H9 (cell line): ENCODE data around the gene SLC7A6. TPM values are rescaled to one million over a fixed set of nuclear protein-coding genes. Genes with fewer than 3 reads are reported as not detected.

Source experiments
- DNase-seq: peaks from one replicate; pipeline ENCODE4 v3.0.0-alpha.2; 2017
- H2AFZ ChIP-seq: one replicate; pipeline ENCODE4 v1.6.1; 2013; ENCODE audit warnings: mild to moderate bottlenecking, low read length, control low read depth, moderate library complexity
- H2AK5ac ChIP-seq: 2 replicates; pipeline ENCODE4 v1.6.1; 2013; ENCODE audit warnings: low read length, control low read depth, mixed read lengths; ENCODE audit not compliant: insufficient read length
- H2BK120ac ChIP-seq: one replicate; pipeline ENCODE4 v1.6.1; 2013; ENCODE audit warnings: low read depth, mild to moderate bottlenecking, low read length, control low read depth, inconsistent platforms; ENCODE audit not compliant: poor library complexity, severe bottlenecking
- H2BK12ac ChIP-seq: 2 replicates; pipeline ENCODE4 v1.6.1; 2013; ENCODE audit warnings: low read length, control low read depth, mixed read lengths, low read depth; ENCODE audit not compliant: insufficient read length
- H2BK15ac ChIP-seq: 2 replicates; pipeline ENCODE4 v1.6.1; 2013; ENCODE audit warnings: low read depth, low read length, control low read depth
- H2BK20ac ChIP-seq: one replicate; pipeline ENCODE4 v1.6.1; 2013; ENCODE audit warnings: low read depth, mild to moderate bottlenecking, low read length, control low read depth, inconsistent platforms; ENCODE audit not compliant: poor library complexity, severe bottlenecking
- H2BK5ac ChIP-seq: 2 replicates; pipeline ENCODE4 v1.6.1; 2013; ENCODE audit warnings: low read length, control low read depth, mixed read lengths; ENCODE audit not compliant: insufficient read length
- H3K14ac ChIP-seq: 2 replicates; pipeline ENCODE4 v1.6.1; 2013; ENCODE audit warnings: low read length, control low read depth; ENCODE audit not compliant: insufficient read depth
- H3K18ac ChIP-seq: 2 replicates; pipeline ENCODE4 v1.6.1; 2013; ENCODE audit warnings: low read depth, mild to moderate bottlenecking, mixed read lengths, low read length, control low read depth; ENCODE audit not compliant: insufficient read length
- H3K23ac ChIP-seq: 2 replicates; pipeline ENCODE4 v1.6.1; 2013; ENCODE audit warnings: low read length, control low read depth, mixed read lengths, low read depth; ENCODE audit not compliant: insufficient read length
- H3K23me2 ChIP-seq: 2 replicates; pipeline ENCODE4 v1.6.1; 2013; ENCODE audit warnings: low read depth, mild to moderate bottlenecking, mixed read lengths, low read length, control low read depth; ENCODE audit not compliant: insufficient read length, poor library complexity, severe bottlenecking
- H3K27ac ChIP-seq: 2 replicates; pipeline ENCODE4 v1.5.1; 2013; ENCODE audit warnings: low read length, control low read depth, mixed read lengths, low read depth; ENCODE audit not compliant: insufficient read length
- H3K27me3 ChIP-seq: 2 replicates; pipeline ENCODE4 v1.6.1; 2013; ENCODE audit warnings: low read length, control low read depth, inconsistent platforms; ENCODE audit not compliant: insufficient read depth
- H3K4ac ChIP-seq: 2 replicates; pipeline ENCODE4 v1.6.1; 2013; ENCODE audit warnings: low read depth, mild to moderate bottlenecking, control low read depth, inconsistent platforms, low read length, moderate library complexity
- H3K4me1 ChIP-seq: 2 replicates; pipeline ENCODE4 v1.6.1; 2013; ENCODE audit warnings: low read length, control low read depth, inconsistent platforms; ENCODE audit not compliant: insufficient read depth
- H3K4me2 ChIP-seq: 2 replicates; pipeline ENCODE4 v1.6.1; 2013; ENCODE audit warnings: low read length, control low read depth, mixed read lengths; ENCODE audit not compliant: insufficient read length, insufficient read depth
- H3K56ac ChIP-seq: 2 replicates; pipeline ENCODE4 v1.6.1; 2013; ENCODE audit warnings: low read depth, mild to moderate bottlenecking, mixed read lengths, low read length, control low read depth; ENCODE audit not compliant: insufficient read length
- H3K79me1 ChIP-seq: 2 replicates; pipeline ENCODE4 v1.6.1; 2013; ENCODE audit warnings: low read depth, mild to moderate bottlenecking, moderate library complexity, low read length, control low read depth, inconsistent platforms; ENCODE audit not compliant: insufficient read depth, poor library complexity, severe bottlenecking
- H3K79me2 ChIP-seq: 2 replicates; pipeline ENCODE4 v1.6.1; 2013; ENCODE audit warnings: low read length, control low read depth, inconsistent platforms; ENCODE audit not compliant: insufficient read depth
- H3K9ac ChIP-seq: 2 replicates; pipeline ENCODE4 v1.6.1; 2013; ENCODE audit warnings: low read length, control low read depth, mixed read lengths; ENCODE audit not compliant: insufficient read length; ENCODE audit errors: extremely low read depth
- H3K9me3 ChIP-seq: one replicate; pipeline ENCODE4 v1.6.1; 2013; ENCODE audit warnings: low read depth, low read length, inconsistent platforms; ENCODE audit not compliant: control insufficient read depth
- H3T11ph ChIP-seq: one replicate; pipeline ENCODE4 v1.6.1; 2013; ENCODE audit warnings: mild to moderate bottlenecking, low read length, control low read depth, inconsistent platforms
- H4K20me1 ChIP-seq: one replicate; pipeline ENCODE4 v1.6.1; 2013; ENCODE audit not compliant: control insufficient read depth, insufficient read length, insufficient read depth
- H4K5ac ChIP-seq: 2 replicates; pipeline ENCODE4 v1.6.1; 2013; ENCODE audit warnings: low read depth, mild to moderate bottlenecking, mixed read lengths, low read length, control low read depth; ENCODE audit not compliant: insufficient read length
- H4K8ac ChIP-seq: replicated peaks from 2 replicates; pipeline ENCODE4 v1.6.1; 2013; ENCODE audit warnings: low read length, control low read depth, mixed read lengths, low read depth; ENCODE audit not compliant: insufficient read length
- H4K91ac ChIP-seq: 2 replicates; pipeline ENCODE4 v1.6.1; 2013; ENCODE audit warnings: low read depth, mild to moderate bottlenecking, moderate library complexity, mixed read lengths, low read length, control low read depth; ENCODE audit not compliant: insufficient read length
- H3K27ac Mint-ChIP-seq, 3 experiments: 2 replicates in 2 of 3; 3 replicates in 1 of 3; pipeline ENCODE4 v1.8.0; 2020 to 2021; ENCODE audit warnings: mixed read lengths in 3 of 3, mild to moderate bottlenecking in 1 of 3, moderate library complexity in 1 of 3
- H3K27me3 Mint-ChIP-seq: 2 replicates; pipeline ENCODE4 v1.8.0; 2021; ENCODE audit warnings: low read depth, mild to moderate bottlenecking, moderate library complexity, mixed read lengths
- H3K36me3 Mint-ChIP-seq, 3 experiments: 2 replicates in 2 of 3; 3 replicates in 1 of 3; pipeline ENCODE4 v1.8.0; 2020 to 2021; ENCODE audit warnings: low read depth in 3 of 3, mixed read lengths in 3 of 3; ENCODE audit not compliant: insufficient read depth in 1 of 3
- H3K4me1 Mint-ChIP-seq, 2 experiments: 2 replicates each; pipeline ENCODE4 v1.8.0; 2020; ENCODE audit warnings: mixed read lengths in 2 of 2
- H3K4me3 Mint-ChIP-seq, 2 experiments: 2 replicates in 1 of 2; 3 replicates in 1 of 2; pipeline ENCODE4 v1.8.0; 2020 to 2021; ENCODE audit warnings: mild to moderate bottlenecking in 2 of 2, mixed read lengths in 2 of 2, moderate library complexity in 1 of 2
- H3K9me3 Mint-ChIP-seq, 2 experiments: 2 replicates in 1 of 2; 3 replicates in 1 of 2; pipeline ENCODE4 v1.8.0; 2020; ENCODE audit warnings: mild to moderate bottlenecking in 2 of 2, mixed read lengths in 2 of 2, moderate library complexity in 1 of 2
- CTCF ChIP-seq: fragments of 200-600 bp; sonication (generic); conservative IDR thresholded peaks from 3 replicates; pipeline ENCODE4 v1.8.0; 2021; ENCODE audit warnings: antibody characterized with exemption, mild to moderate bottlenecking
- WGBS: extraction: QIAGEN DNeasy Blood & Tissue Kit; methylation state at CpG from one replicate; pipeline ENCODE4 v1.1.7; 2013; ENCODE audit warnings: missing lambda C conversion rate, low lambda C conversion rate, mixed read lengths; ENCODE audit not compliant: insufficient read length; ENCODE audit errors: extremely low coverage; 5-methylcytosine and 5-hydroxymethylcytosine counted together
- total RNA-seq: library from RNA; stranded (reverse); gene quantifications from 2 replicates; pipeline ENCODE4 v1.2.1, GENCODE V29; 2021

The SLC7A6 gene
- total RNA-seq, 1 experiment from 2014 or later: 21.1 TPM

GRCh38 chr16:68285683-68286082 lies 21.4 kb downstream of the SLC7A6 start:
- Histone ChIP-seq H3K9ac (no peak overlapping the region), H2AFZ (no peak overlapping the region), H3K23me2 (no peaks in the 10 kb centered on the region), H2AK5ac (no peak overlapping the region), H3K9me3 (no peaks in the 10 kb centered on the region), H3K79me1 (no peaks in the 10 kb centered on the region), H4K20me1 (peaks cover 2% of the 10 kb centered on the region), H3K79me2 (no peaks in the 10 kb centered on the region), H2BK5ac (no peak overlapping the region), H4K5ac (no peak overlapping the region), H3K14ac (no peak overlapping the region), H3K27me3 (no peaks in the 10 kb centered on the region), H3T11ph (no peak overlapping the region), H2BK12ac (no peak overlapping the region), H2BK20ac (no peak overlapping the region), H2BK120ac (no peak overlapping the region), H4K91ac (no peak overlapping the region), H3K4ac (no peak overlapping the region), H4K8ac (no peak overlapping the region), H3K18ac (no peak overlapping the region), H3K4me1 (no peaks in the 10 kb centered on the region), H3K4me2 (no peak overlapping the region), H3K27ac (no peak overlapping the region), H3K56ac (no peak overlapping the region), H2BK15ac (no peak overlapping the region), H3K23ac (no peak overlapping the region)
- no peak for TF ChIP-seq CTCF
- peaks cover 7 to 31% (median 14%) of the 10 kb centered on the region in 3 experiments; a peak in 4 of 7 replicates for H3K36me3 Mint-ChIP-seq
- no peak overlapping the region for H3K4me3 Mint-ChIP-seq
- no peak overlapping the region for H3K27ac Mint-ChIP-seq
- no CpG with 5 or more reads among the region's 3 CpGs for WGBS
- H3K4me1 Mint-ChIP-seq: peaks cover 4 to 10% of the 10 kb centered on the region in 2 experiments; a peak in 3 of 4 replicates
- DNase-seq: no peak
- no peaks in the 10 kb centered on the region for H3K27me3 Mint-ChIP-seq
- H3K9me3 Mint-ChIP-seq: no peaks in the 10 kb centered on the region
